ENCODE data around the gene TBC1D2.

DNA sequence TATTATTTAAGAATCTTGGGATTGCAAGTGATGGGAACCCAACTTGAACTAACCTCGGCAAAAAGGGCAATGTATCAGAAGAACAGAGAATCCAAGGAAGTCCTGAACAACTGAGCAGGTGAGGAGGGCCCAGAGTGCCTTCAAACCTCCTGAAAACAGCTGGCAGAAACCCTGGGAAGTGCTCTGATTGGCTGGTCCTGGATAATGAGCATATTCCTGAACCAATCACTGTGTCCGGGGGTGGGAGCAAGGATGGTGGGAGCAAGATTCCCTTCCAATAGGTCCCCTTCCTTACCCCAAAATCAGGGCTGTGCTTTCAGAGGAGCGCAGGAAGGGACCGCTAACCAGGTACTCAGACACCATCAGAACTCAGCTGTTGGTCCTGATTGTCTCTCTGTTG lies 31.9 kb upstream of the TBC1D2 start:
- TF ChIP-seq, protein P1, sequence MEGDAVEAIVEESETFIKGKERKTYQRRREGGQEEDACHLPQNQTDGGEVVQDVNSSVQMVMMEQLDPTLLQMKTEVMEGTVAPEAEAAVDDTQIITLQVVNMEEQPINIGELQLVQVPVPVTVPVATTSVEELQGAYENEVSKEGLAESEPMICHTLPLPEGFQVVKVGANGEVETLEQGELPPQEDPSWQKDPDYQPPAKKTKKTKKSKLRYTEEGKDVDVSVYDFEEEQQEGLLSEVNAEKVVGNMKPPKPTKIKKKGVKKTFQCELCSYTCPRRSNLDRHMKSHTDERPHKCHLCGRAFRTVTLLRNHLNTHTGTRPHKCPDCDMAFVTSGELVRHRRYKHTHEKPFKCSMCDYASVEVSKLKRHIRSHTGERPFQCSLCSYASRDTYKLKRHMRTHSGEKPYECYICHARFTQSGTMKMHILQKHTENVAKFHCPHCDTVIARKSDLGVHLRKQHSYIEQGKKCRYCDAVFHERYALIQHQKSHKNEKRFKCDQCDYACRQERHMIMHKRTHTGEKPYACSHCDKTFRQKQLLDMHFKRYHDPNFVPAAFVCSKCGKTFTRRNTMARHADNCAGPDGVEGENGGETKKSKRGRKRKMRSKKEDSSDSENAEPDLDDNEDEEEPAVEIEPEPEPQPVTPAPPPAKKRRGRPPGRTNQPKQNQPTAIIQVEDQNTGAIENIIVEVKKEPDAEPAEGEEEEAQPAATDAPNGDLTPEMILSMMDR (IDR thresholded peaks at IDR 0.05), result no peak
- TF ChIP-seq EP300 (IDR thresholded peaks at IDR 0.05), result no peak
- no peak for TF ChIP-seq POLR2A (IDR thresholded peaks at IDR 0.05)

Data from gastroesophageal sphincter (tissue), 3 donors.